Natural killer cell (primary cell): ENCODE results near the gene DOCK7. TPM values are rescaled to one million over a fixed set of nuclear protein-coding genes. Genes with fewer than 3 reads are reported as not detected.

ENCODE experiments used
- ATAC-seq, 3 donors: fragments of 150-1000 bp in 2 of 3; fragments of 200-7000 bp in 1 of 3; cut with Tn5 transposase; 1 replicate in 1 of 3; 2 replicates in 2 of 3; pipeline ENCODE4 v1.10.0; 2021; ENCODE audit warnings: mild to moderate bottlenecking in 2 of 3, moderate library complexity in 2 of 3
- DNase-seq, 2 donors: peaks; one replicate each; pipeline versions ENCODE4 v3.0.0 to v3.0.0-alpha.2; 2013 to 2021; ENCODE audit warnings: mixed read lengths in 1 of 2
- H3K27ac ChIP-seq: one replicate; pipeline ENCODE4 v1.5.1; 2013; ENCODE audit warnings: mild to moderate bottlenecking, low read length
- H3K27me3 ChIP-seq: one replicate; pipeline ENCODE4 v1.6.1; 2013; ENCODE audit warnings: low read length; ENCODE audit not compliant: control insufficient read depth, insufficient read depth
- H3K36me3 ChIP-seq: one replicate; pipeline ENCODE4 v1.6.1; 2013; ENCODE audit warnings: low read length; ENCODE audit not compliant: control insufficient read depth, insufficient read depth
- H3K4me1 ChIP-seq: one replicate; pipeline ENCODE4 v1.6.1; 2013; ENCODE audit warnings: low read length; ENCODE audit not compliant: control insufficient read depth, insufficient read depth
- H3K4me3 ChIP-seq: one replicate; pipeline ENCODE4 v1.5.1; 2013; ENCODE audit warnings: low read length
- H3K9me3 ChIP-seq: one replicate; pipeline ENCODE4 v1.6.1; 2013; ENCODE audit warnings: low read length; ENCODE audit not compliant: control insufficient read depth, insufficient read depth
- H3K27ac Mint-ChIP-seq, 2 donors: one replicate each; pipeline ENCODE4 v1.8.0; 2022; ENCODE audit warnings: mild to moderate bottlenecking in 2 of 2, mixed read lengths in 2 of 2, moderate library complexity in 1 of 2
- H3K27me3 Mint-ChIP-seq, 2 donors: one replicate each; pipeline ENCODE4 v1.8.0; 2022; ENCODE audit warnings: low read depth in 2 of 2, mixed read lengths in 2 of 2
- H3K36me3 Mint-ChIP-seq: one replicate; pipeline ENCODE4 v1.8.0; 2022; ENCODE audit warnings: mixed read lengths
- H3K4me1 Mint-ChIP-seq, 2 donors: one replicate each; pipeline ENCODE4 v1.8.0; 2022; ENCODE audit warnings: mixed read lengths in 2 of 2
- H3K4me3 Mint-ChIP-seq: one replicate; pipeline ENCODE4 v1.8.0; 2022; ENCODE audit warnings: mild to moderate bottlenecking, moderate library complexity, mixed read lengths
- H3K9me3 Mint-ChIP-seq, 2 donors: one replicate each; pipeline ENCODE4 v1.8.0; 2022; ENCODE audit warnings: mixed read lengths in 2 of 2
- CTCF ChIP-seq: fragments of 200-600 bp; IDR thresholded peaks from one replicate; pipeline ENCODE4 v1.8.0; 2022; ENCODE audit warnings: antibody characterized with exemption
- WGBS: methylation state at CpG from one replicate; pipeline ENCODE4 v1.1.7; 2013; ENCODE audit warnings: missing lambda C conversion rate; ENCODE audit not compliant: insufficient coverage; 5-methylcytosine and 5-hydroxymethylcytosine counted together
- intact Hi-C: fragments of 100-400 bp; cut with micrococcal nuclease; formaldehyde crosslinking; loops from one replicate; pipeline ENCODE4 v1.14.2; 2022
- total RNA-seq, 4 donors: library from RNA; stranded (reverse); fragments of 120-200 nt in 1 of 4; gene quantifications; one replicate each; pipeline versions ENCODE4 v1.2.3 to v1.2.4, GENCODE V29; 2013 to 2022

Gene DOCK7
- total RNA-seq, 3 donors from 2014 or later (not counting 1 experiment from before 2014, with no cell fraction given): 4.3 to 13.1 (median 6.0) TPM

- Mint-ChIP-seq H3K4me1 (no peaks in the 10 kb centered on the region), H3K27me3 (no peaks in the 10 kb centered on the region), H3K9me3 (peaks cover 2 to 3% of the 10 kb centered on the region in 2 donors), H3K36me3 (peaks cover 5% of the 10 kb centered on the region), H3K27ac (no peak overlapping the region), H3K4me3 (no peak overlapping the region)
- no peak for DNase-seq
- WGBS: 95% methylated on average over 2 of the region's 2 CpGs
- ATAC-seq: no peak
- intact Hi-C loops: no loop called here
- Histone ChIP-seq H3K4me1 (no peaks in the 10 kb centered on the region), H3K36me3 (no peaks in the 10 kb centered on the region), H3K9me3 (no peaks in the 10 kb centered on the region), H3K4me3 (no peak overlapping the region), H3K27ac (no peak overlapping the region), H3K27me3 (no peaks in the 10 kb centered on the region)
- no peak for TF ChIP-seq CTCF
These were observed 164.3 kb downstream of the DOCK7 start for GRCh38 chr1:62523860-62524259.

- DNase-seq: no peak
- Mint-ChIP-seq H3K27me3 (no peaks in the 10 kb centered on the region), H3K4me1 (no peaks in the 10 kb centered on the region), H3K4me3 (no peak overlapping the region), H3K9me3 (peaks cover 2 to 3% of the 10 kb centered on the region in 2 donors), H3K27ac (no peak overlapping the region), H3K36me3 (peaks cover 7% of the 10 kb centered on the region)
- H3K4me1 ChIP-seq: no peaks in the 10 kb centered on the region
- H3K27me3 ChIP-seq: no peaks in the 10 kb centered on the region
- no peak overlapping the region for H3K4me3 ChIP-seq
- no peak for TF ChIP-seq CTCF
- peaks cover 3% of the 10 kb centered on the region for H3K9me3 ChIP-seq
- WGBS: 93% methylated on average over 2 of the region's 2 CpGs
- intact Hi-C loops: no loop called here
- H3K27ac ChIP-seq: no peak overlapping the region
- no peaks in the 10 kb centered on the region for H3K36me3 ChIP-seq
- ATAC-seq: no peak
These were observed 171.6 kb downstream of the DOCK7 start for GRCh38 chr1:62516600-62516999.

GRCh38 chr1:62514746-62515423 is 173.3 kb downstream of the DOCK7 start:
- Histone ChIP-seq H3K4me3 (no peak overlapping the region), H3K27me3 (no peaks in the 10 kb centered on the region), H3K27ac (no peak overlapping the region), H3K36me3 (no peaks in the 10 kb centered on the region), H3K9me3 (peaks cover 3% of the 10 kb centered on the region), H3K4me1 (no peaks in the 10 kb centered on the region)
- no peaks in the 10 kb centered on the region for H3K27me3 Mint-ChIP-seq
- H3K9me3 Mint-ChIP-seq: peaks cover 2 to 3% of the 10 kb centered on the region in 2 donors
- no peak for TF ChIP-seq CTCF
- H3K4me3 Mint-ChIP-seq: no peak overlapping the region
- DNase-seq: no peak
- WGBS: 86% methylated on average over 2 of the region's 3 CpGs
- H3K4me1 Mint-ChIP-seq: no peaks in the 10 kb centered on the region
- no peak for ATAC-seq
- peaks cover 7% of the 10 kb centered on the region for H3K36me3 Mint-ChIP-seq
- intact Hi-C loops: no loop called here
- no peak overlapping the region for H3K27ac Mint-ChIP-seq

GRCh38 chr1:62513013-62513412 is 175.2 kb downstream of the DOCK7 start:
- Mint-ChIP-seq H3K36me3 (no peaks in the 10 kb centered on the region), H3K27ac (no peak overlapping the region), H3K27me3 (no peaks in the 10 kb centered on the region), H3K4me3 (no peak overlapping the region), H3K4me1 (no peaks in the 10 kb centered on the region), H3K9me3 (no peaks in the 10 kb centered on the region)
- Histone ChIP-seq H3K9me3 (no peaks in the 10 kb centered on the region), H3K4me3 (no peak overlapping the region), H3K27ac (no peak overlapping the region), H3K27me3 (no peaks in the 10 kb centered on the region), H3K4me1 (no peaks in the 10 kb centered on the region), H3K36me3 (no peaks in the 10 kb centered on the region)
- no peak for TF ChIP-seq CTCF
- WGBS: 93% methylated on average over 3 of the region's 4 CpGs
- intact Hi-C loops: no loop called here
- no peak for ATAC-seq
- DNase-seq: no peak
